NCI-H226 (cell line): ENCODE measurements around the gene RHAG.

Experiments
- DNase-seq: peaks from one replicate; pipeline ENCODE4 v3.0.0-alpha.2; 2015

RHAG gene

GRCh38 chr6:49563006-49563886 is 73.4 kb downstream of the RHAG start:
- no peak for DNase-seq

GRCh38 chr6:49558238-49558637 is 78.4 kb downstream of the RHAG start:
- no peak for DNase-seq

GRCh38 chr6:49557177-49557576 is 79.5 kb downstream of the RHAG start:
- no peak for DNase-seq

GRCh38 chr6:49556429-49556837 is 80.2 kb downstream of the RHAG start:
- peak; percentile 80 for DNase-seq

- DNase-seq: no peak
Measured at GRCh38 chr6:49555951-49556350, 80.7 kb downstream of the RHAG start.
